Left lung (tissue), 10 donors: Measurements from ENCODE around the gene SYNGR1. TPM values are rescaled to one million over a fixed set of nuclear protein-coding genes. Genes with fewer than 3 reads are reported as not detected.

Source experiments
- ATAC-seq: fragments of 200-7000 bp; cut with Tn5 transposase; one replicate; pipeline ENCODE4 v1.9.1; 2020; ENCODE audit warnings: moderate library complexity
- DNase-seq, 4 donors: peaks; one replicate each; pipeline ENCODE4 v3.0.0-alpha.2; 2013 to 2020
- H3K27ac ChIP-seq, 2 donors: fragments of 200-600 bp; sonication (generic) in 1 of 2; one replicate each; pipeline versions ENCODE4 v1.5.0 to v1.8.0; 2020 to 2021
- H3K27me3 ChIP-seq, 2 donors: fragments of 200-600 bp; sonication (generic) in 1 of 2; one replicate each; pipeline versions ENCODE4 v1.5.0 to v1.8.0; 2020 to 2021
- H3K36me3 ChIP-seq, 2 donors: fragments of 200-600 bp; sonication (generic) in 1 of 2; one replicate each; pipeline versions ENCODE4 v1.5.0 to v1.8.0; 2020 to 2021
- H3K4me1 ChIP-seq, 2 donors: fragments of 200-600 bp; one replicate each; pipeline ENCODE4 v1.8.0; 2021
- H3K4me3 ChIP-seq, 2 donors: fragments of 200-600 bp; sonication (generic) in 1 of 2; one replicate each; pipeline versions ENCODE4 v1.5.0 to v1.8.0; 2020 to 2021; ENCODE audit warnings: mild to moderate bottlenecking in 1 of 2
- H3K9me3 ChIP-seq, 2 donors: fragments of 200-600 bp; sonication (generic) in 1 of 2; one replicate each; pipeline versions ENCODE4 v1.5.0 to v1.8.0; 2020 to 2021
- CTCF ChIP-seq, 2 donors: fragments of 200-600 bp; sonication (generic) in 1 of 2; IDR thresholded peaks; one replicate each; pipeline versions ENCODE4 v1.5.0 to v1.8.0; 2021; ENCODE audit warnings: antibody characterized with exemption in 2 of 2
- intact Hi-C, 2 donors: fragments of 100-400 bp; cut with DNase I; formaldehyde crosslinking; loops; one replicate each; pipeline versions ENCODE4 v1.11.2 to v1.14.2; 2022
- polyA plus RNA-seq, 6 donors: library from polyadenylated mRNA; unstranded; fragments of 120-200 nt; gene quantifications; one replicate each; pipeline ENCODE4 v1.2.1, GENCODE V29; 2013; ENCODE audit not compliant: insufficient read length in 6 of 6
- total RNA-seq, 2 donors: library from RNA; stranded (reverse); fragmentation: NEBNext Ultra II Directional; extraction: Animal tissue kit (Norgen Biotek cat#: 25700); gene quantifications; one replicate each; pipeline ENCODE4 v1.2.1, GENCODE V29; 2021
- donor health status: DM: no; HTN: yes; CAD: no.
- donor health status: DM: no; HTN: no; CAD: no.

The SYNGR1 gene
- total and polyA plus RNA-seq, 8 donors = 5.5 to 32.0 (median 26.5) TPM

- H3K36me3 ChIP-seq = peaks cover 10 to 77% of the 10 kb centered on the region in 2 donors
- peak overlapping the region in 1 of 2 donors; percentile 76 for H3K4me3 ChIP-seq
- ATAC-seq (no peak), DNase-seq (no peak)
- intact Hi-C loops = loop anchor here in 1 of 2 donors (10.0 kb wide), 1 partner anchor 141 kb away; no protein-coding TSS in a partner anchor
- H3K9me3 ChIP-seq = no peaks in the 10 kb centered on the region
- no peaks in the 10 kb centered on the region for H3K27me3 ChIP-seq
- peaks cover 29 to 73% of the 10 kb centered on the region in 2 donors for H3K4me1 ChIP-seq
- peak overlapping the region; percentile 28 to 53 for H3K27ac ChIP-seq
- no peak for TF ChIP-seq CTCF (IDR thresholded peaks at IDR 0.05)
These were observed 34.4 kb upstream of the SYNGR1 start for GRCh38 chr22:39315389-39315788.

GRCh38 chr22:39316440-39317083 is 33.2 kb upstream of the SYNGR1 start:
- ATAC-seq (peak; percentile 59), DNase-seq (peak in 2 of 4 donors; percentile 76 to 77)
- H3K36me3 ChIP-seq = peaks cover 10 to 66% of the 10 kb centered on the region in 2 donors
- H3K4me1 ChIP-seq = peaks cover 29 to 69% of the 10 kb centered on the region in 2 donors
- TF ChIP-seq CTCF (IDR thresholded peaks at IDR 0.05) = peak; percentile 86 to 87
- H3K27me3 ChIP-seq = no peaks in the 10 kb centered on the region
- no peaks in the 10 kb centered on the region for H3K9me3 ChIP-seq
- peak overlapping the region in 1 of 2 donors; percentile 76 for H3K4me3 ChIP-seq
- intact Hi-C loops = loop anchor here in 1 of 2 donors (10.0 kb wide), 1 partner anchor 142 kb away; no protein-coding TSS in a partner anchor
- H3K27ac ChIP-seq = peak overlapping the region in 1 of 2 donors; percentile 53

- Histone ChIP-seq H3K36me3 (peaks cover 10 to 59% of the 10 kb centered on the region in 2 donors), H3K4me1 (peaks cover 29 to 69% of the 10 kb centered on the region in 2 donors), H3K27me3 (no peaks in the 10 kb centered on the region), H3K4me3 (peak overlapping the region; percentile 76 to 77), H3K9me3 (no peaks in the 10 kb centered on the region), H3K27ac (peak overlapping the region in 1 of 2 donors; percentile 15)
- intact Hi-C loops = loop anchor here in 1 of 2 donors (10.0 kb wide), 1 partner anchor 142 kb away; no protein-coding TSS in a partner anchor
- ATAC-seq (no peak), DNase-seq (no peak)
- no peak for TF ChIP-seq CTCF (IDR thresholded peaks at IDR 0.05)
These were observed 32.6 kb upstream of the SYNGR1 start for GRCh38 chr22:39317084-39317774.

- Histone ChIP-seq H3K27ac (peak overlapping the region; percentile 98 to 99), H3K9me3 (no peaks in the 10 kb centered on the region), H3K36me3 (peaks cover 10 to 52% of the 10 kb centered on the region in 2 donors), H3K27me3 (no peaks in the 10 kb centered on the region), H3K4me3 (peak overlapping the region; percentile 76 to 77), H3K4me1 (peaks cover 29 to 65% of the 10 kb centered on the region in 2 donors)
- TF ChIP-seq CTCF (IDR thresholded peaks at IDR 0.05) = no peak
- intact Hi-C loops = loop anchor here in 1 of 2 donors (10.0 kb wide), 1 partner anchor 143 kb away; no protein-coding TSS in a partner anchor
- DNase-seq (no peak), ATAC-seq (no peak)
These were observed 31.9 kb upstream of the SYNGR1 start for GRCh38 chr22:39317775-39318506.
